ENCODE measurements around the gene TPSG1.

The TPSG1 gene

DNA sequence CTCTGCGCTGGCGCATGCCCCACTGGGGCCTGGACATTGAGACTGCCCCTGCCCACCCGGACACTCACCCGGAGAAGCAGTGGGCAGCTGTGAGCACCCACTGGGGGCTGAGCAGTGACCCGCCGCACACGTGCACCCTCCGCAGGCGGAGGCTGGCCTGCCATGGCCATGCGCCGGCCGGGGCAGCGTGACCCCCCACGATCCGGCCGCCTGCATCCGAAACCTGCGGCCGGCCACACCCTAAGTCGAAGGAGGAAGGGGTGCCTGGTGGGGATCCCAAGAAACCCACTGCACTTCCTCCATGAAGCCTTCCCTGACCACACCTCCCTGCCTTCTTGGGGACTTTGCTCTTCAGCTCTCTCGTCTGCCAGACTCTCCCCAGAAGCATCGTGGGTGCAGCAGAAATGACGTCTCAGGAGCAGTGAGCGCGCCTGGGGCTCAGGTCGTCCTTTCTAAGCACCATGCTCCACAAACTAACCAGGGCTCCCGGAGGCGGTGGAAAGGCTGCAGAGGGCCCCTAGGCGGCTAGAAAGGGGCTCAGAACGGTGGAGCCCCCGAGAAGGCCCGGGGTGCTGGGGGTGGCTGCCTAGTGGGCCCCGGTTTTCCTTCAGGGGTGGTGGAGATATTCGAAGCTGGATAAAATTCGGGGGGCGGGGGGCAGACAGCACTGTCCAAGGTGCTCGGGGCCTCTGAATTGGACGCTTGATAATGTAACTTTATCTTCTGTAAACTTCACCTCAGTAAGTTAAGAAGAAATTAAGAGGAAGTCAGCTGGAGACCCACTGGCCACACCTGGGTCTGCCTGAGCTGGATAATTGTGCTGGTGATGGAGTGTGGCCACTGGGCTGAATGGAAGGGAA is 1.5 kb downstream of the TPSG1 start:
- no peak for DNase-seq (ENCODE audit: low read depth)
- TF ChIP-seq, protein P1, sequence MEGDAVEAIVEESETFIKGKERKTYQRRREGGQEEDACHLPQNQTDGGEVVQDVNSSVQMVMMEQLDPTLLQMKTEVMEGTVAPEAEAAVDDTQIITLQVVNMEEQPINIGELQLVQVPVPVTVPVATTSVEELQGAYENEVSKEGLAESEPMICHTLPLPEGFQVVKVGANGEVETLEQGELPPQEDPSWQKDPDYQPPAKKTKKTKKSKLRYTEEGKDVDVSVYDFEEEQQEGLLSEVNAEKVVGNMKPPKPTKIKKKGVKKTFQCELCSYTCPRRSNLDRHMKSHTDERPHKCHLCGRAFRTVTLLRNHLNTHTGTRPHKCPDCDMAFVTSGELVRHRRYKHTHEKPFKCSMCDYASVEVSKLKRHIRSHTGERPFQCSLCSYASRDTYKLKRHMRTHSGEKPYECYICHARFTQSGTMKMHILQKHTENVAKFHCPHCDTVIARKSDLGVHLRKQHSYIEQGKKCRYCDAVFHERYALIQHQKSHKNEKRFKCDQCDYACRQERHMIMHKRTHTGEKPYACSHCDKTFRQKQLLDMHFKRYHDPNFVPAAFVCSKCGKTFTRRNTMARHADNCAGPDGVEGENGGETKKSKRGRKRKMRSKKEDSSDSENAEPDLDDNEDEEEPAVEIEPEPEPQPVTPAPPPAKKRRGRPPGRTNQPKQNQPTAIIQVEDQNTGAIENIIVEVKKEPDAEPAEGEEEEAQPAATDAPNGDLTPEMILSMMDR (IDR thresholded peaks at IDR 0.05; ENCODE audit: low read length, missing control alignments), result no peak
- H3K4me3 ChIP-seq (replicated peaks; ENCODE audit: low read depth, low read length), result no peak overlapping the region

DNA sequence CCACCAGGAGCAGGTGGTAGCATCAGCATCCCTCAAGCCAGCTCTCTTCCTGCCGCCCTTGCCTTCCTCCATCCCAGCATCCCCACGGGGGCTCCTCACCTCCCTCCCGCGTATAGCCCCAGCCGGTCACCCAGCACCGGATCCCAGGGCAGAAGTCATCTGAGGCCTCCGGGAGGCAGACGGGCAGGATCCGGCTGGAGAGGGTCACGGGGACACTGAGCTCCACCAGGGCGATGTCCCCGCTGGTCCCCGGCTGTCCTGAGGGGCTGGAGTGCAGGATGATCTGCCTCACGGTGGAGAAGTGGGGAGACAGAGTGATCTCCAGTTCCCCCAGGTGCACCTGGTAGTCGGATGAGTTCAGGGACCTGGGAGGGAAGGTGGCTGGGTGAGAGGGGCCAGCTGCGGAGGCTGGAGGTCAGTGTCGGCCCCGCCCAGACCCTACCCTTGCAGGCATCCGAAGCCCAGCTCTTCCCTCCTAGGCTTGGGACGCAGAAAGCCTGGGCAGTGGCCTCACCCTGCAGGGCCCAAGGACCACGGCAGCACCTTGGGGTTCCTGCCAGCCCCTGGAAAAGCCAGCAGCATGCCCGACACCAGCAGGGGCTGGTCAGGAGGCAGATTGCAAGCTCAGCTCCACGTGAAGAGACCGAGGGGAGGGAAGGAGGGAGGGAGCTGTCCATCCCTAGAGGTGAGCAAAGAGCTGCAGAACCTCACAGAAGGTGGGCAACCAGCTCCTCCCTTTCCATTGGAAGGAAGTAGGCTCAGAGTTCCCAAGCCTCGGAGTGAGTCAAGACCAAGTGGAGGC is 2.3 kb downstream of the TPSG1 start:
- TF ChIP-seq, protein P1 (IDR thresholded peaks at IDR 0.05; ENCODE audit: low read length, missing control alignments), result no peak
- H3K4me3 ChIP-seq (replicated peaks; ENCODE audit: low read depth, low read length), result no peak overlapping the region
- no peak for DNase-seq (ENCODE audit: low read depth)

DNA sequence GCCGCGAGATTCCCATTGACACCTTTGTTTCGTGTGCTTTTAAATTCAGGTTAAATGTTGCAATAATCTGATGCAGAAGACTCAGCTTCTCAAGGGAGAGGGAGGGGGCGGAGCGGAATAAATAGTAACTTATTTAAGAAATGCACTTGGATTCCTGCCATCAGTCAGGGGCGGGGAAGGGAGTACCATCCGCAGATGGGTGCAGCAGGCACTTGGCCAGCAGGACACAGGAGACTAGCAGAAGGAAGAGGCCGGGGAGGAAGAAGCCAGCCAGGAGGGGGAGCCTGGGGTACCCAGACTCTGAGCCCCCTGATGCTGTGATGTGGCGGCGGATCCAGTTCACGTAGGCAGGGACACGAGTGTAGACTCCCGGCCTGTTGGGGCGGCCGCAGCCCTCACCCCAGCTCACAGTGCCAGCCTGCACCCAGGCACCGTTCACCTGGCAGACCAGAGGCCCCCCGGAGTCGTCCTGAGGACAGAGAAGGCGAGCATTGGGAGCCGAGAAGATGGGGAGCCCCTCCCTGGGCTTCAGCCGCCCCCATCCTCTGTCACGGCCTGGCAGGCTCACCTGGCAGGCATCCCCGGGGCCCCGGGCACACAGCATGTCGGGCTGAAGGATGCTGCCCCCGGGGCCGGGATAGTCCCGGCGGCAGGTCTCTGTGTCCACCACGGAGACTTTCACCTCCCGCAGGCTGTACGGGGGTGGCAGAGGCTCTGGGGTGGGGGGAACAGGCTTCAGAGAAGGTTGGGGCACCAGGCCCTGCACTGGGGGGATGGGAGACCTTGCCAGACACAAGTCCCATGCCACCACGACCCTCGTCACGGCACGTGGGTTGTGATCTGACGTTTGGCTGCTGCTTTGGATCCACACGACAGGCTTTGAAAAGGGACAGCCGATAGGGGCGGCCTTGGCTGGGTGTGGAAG is 3.2 kb downstream of the TPSG1 start:
- H3K4me3 ChIP-seq (replicated peaks; ENCODE audit: low read depth, low read length), result no peak overlapping the region
- DNase-seq (ENCODE audit: low read depth), result no peak
- TF ChIP-seq, protein P1 (IDR thresholded peaks at IDR 0.05; ENCODE audit: low read length, missing control alignments), result no peak

DNA sequence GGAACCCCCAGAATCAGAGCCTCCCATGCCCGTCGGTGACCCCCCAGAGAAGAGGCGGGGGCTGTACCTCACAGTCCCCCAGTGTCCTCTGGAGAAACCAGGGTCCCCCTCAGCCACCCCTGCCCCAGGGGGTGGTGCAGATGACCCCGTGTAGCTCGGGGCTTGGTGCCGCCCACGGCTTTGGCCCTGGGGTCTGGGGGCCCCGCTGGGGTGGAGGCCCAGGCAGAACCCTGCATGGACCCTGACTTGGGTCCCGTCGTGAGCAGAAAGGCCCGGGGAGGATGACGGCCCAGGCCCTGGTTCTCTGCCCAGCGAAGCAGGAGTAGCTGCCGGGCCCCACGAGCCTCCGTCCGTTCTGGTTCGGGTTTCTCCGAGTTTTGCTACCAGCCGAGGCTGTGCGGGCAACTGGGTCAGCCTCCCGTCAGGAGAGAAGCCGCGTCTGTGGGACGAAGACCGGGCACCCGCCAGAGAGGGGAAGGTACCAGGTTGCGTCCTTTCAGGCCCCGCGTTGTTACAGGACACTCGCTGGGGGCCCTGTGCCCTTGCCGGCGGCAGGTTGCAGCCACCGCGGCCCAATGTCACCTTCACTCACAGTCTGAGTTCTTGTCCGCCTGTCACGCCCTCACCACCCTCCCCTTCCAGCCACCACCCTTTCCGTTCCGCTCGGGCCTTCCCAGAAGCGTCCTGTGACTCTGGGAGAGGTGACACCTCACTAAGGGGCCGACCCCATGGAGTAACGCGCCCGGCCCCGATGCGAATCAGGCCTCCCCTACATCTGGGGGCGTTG is 4.0 kb downstream of the TPSG1 start:
- no peak overlapping the region for H3K4me3 ChIP-seq (replicated peaks; ENCODE audit: low read depth, low read length)
- TF ChIP-seq, protein P1 (IDR thresholded peaks at IDR 0.05; ENCODE audit: low read length, missing control alignments), result no peak
- no peak for DNase-seq (ENCODE audit: low read depth)

DNA sequence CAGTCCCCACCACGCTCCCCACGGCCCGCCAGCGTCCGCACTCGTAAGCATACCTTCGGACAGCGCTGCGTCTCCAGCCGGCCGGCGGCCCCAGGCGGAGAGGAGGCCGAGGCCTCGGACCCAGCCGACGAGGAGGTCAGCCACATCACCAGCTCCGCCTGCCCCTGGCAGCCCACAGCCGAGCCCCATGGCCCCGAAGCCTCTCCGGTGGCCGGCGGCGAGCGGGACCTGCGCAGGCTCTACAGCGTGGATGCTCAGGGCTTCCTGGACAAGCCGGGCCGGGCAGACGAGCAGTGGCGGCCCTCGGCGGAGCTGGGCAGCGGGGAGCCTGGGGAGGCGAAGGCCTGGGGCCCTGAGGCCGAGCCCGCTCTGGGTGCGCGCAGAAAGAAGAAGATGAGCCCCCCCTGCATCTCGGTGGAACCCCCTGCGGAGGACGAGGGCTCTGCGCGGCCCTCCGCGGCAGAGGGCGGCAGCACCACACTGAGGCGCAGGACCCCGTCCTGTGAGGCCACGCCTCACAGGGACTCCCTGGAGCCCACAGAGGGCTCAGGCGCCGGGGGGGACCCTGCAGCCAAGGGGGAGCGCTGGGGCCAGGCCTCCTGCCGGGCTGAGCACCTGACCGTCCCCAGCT is 4.9 kb downstream of the TPSG1 start:
- no peak for DNase-seq (ENCODE audit: low read depth)
- TF ChIP-seq, protein P1 (IDR thresholded peaks at IDR 0.05; ENCODE audit: low read length, missing control alignments), result no peak
- no peak overlapping the region for H3K4me3 ChIP-seq (replicated peaks; ENCODE audit: low read depth, low read length)
